NT2/D1 (cell line): ENCODE measurements around the gene BCDIN3D.

ENCODE experiments used
- DNase-seq: peaks from one replicate; pipeline ENCODE4 v3.0.0-alpha.2; 2011; ENCODE audit warnings: low read depth, low spot score
- H3K27me3 ChIP-seq: 2 replicates; pipeline ENCODE4 v1.6.0; 2011; ENCODE audit warnings: mild to moderate bottlenecking; ENCODE audit not compliant: insufficient read length, insufficient read depth
- H3K36me3 ChIP-seq: 2 replicates; pipeline ENCODE4 v1.6.1; 2011; ENCODE audit warnings: mild to moderate bottlenecking, low read length, mixed read lengths; ENCODE audit not compliant: insufficient read depth, insufficient read length
- H3K4me1 ChIP-seq: 2 replicates; pipeline ENCODE4 v1.5.1; 2011; ENCODE audit not compliant: insufficient read depth, insufficient read length
- H3K4me3 ChIP-seq: 2 replicates; pipeline ENCODE4 v1.5.1; 2011; ENCODE audit warnings: low read depth; ENCODE audit not compliant: insufficient read length
- H3K9ac ChIP-seq: 2 replicates; pipeline ENCODE4 v1.6.0; 2011; ENCODE audit warnings: low read depth; ENCODE audit not compliant: insufficient read length
- H3K9me3 ChIP-seq: 2 replicates; pipeline ENCODE4 v1.5.1; 2011; ENCODE audit warnings: mild to moderate bottlenecking, low read length; ENCODE audit not compliant: insufficient read depth
- SUZ12 ChIP-seq: IDR thresholded peaks from 2 replicates; pipeline ENCODE4 v1.6.1; 2011; ENCODE audit not compliant: insufficient read length, insufficient read depth; ENCODE audit errors: extremely low read depth
- YY1 ChIP-seq: IDR thresholded peaks from 2 replicates; pipeline ENCODE4 v1.6.1; 2011; ENCODE audit not compliant: insufficient read length, insufficient read depth
- ZNF274 ChIP-seq: IDR thresholded peaks from 2 replicates; pipeline ENCODE4 v1.6.1; 2011; ENCODE audit warnings: mild to moderate bottlenecking, low read depth, low read length

BCDIN3D gene

GRCh38 chr12:49870501-49871262 lies 27.8 kb upstream of the BCDIN3D start:
- Histone ChIP-seq H3K36me3 (no peaks in the 10 kb centered on the region), H3K9ac (no peak overlapping the region), H3K27me3 (peaks cover 6% of the 10 kb centered on the region), H3K4me1 (peaks cover 18% of the 10 kb centered on the region), H3K4me3 (no peak overlapping the region), H3K9me3 (no peaks in the 10 kb centered on the region)
- no peak for DNase-seq
- no peak for TF ChIP-seq SUZ12
- TF ChIP-seq YY1, result no peak
- TF ChIP-seq ZNF274, result no peak

DNA sequence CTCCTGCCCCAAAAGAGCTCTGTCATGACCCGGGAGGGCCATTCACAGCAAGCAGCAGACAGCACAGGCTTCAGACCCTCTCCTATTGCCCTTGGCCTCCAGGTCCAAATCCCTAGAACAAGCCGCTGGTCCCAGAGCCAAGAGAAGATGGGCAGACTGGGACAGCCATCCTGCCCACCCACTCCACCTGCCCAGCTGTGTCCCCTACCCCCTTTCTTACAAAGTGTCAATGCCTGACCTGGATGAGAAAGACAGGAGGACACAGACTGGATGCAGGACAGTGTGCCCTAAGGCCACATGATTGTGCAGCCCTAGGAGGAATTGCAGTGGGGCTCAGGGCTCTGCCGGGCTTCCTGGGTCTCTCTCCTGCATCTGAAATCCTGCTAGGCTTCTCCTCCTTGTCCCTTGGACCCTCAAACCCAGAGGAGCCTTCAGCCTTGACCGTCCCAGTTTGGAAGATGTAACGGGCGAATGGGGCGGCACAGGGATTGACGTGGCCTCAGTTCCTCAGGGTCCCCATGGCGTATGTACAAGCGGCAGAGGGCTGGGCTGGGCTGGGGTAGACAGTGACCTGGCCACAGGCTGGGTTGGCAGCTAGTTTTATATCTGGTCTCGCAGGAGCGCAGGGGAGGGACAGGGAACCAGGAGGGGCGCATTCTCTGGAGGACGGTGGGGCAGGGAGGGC lies 27.1 kb upstream of the BCDIN3D start:
- Histone ChIP-seq H3K9me3 (no peaks in the 10 kb centered on the region), H3K27me3 (peaks cover 10% of the 10 kb centered on the region), H3K9ac (no peak overlapping the region), H3K36me3 (no peaks in the 10 kb centered on the region), H3K4me1 (peaks cover 18% of the 10 kb centered on the region), H3K4me3 (no peak overlapping the region)
- no peak for TF ChIP-seq YY1
- no peak for TF ChIP-seq ZNF274
- no peak for TF ChIP-seq SUZ12
- no peak for DNase-seq

- TF ChIP-seq SUZ12, result no peak
- TF ChIP-seq YY1, result no peak
- TF ChIP-seq ZNF274, result no peak
- Histone ChIP-seq H3K27me3 (peaks cover 17% of the 10 kb centered on the region), H3K4me3 (no peak overlapping the region), H3K4me1 (peaks cover 15% of the 10 kb centered on the region), H3K36me3 (no peaks in the 10 kb centered on the region), H3K9me3 (no peaks in the 10 kb centered on the region), H3K9ac (peak overlapping the region; percentile 34)
- no peak for DNase-seq
Observed at GRCh38 chr12:49868952-49869815, 26.3 kb upstream of the BCDIN3D start.

DNA sequence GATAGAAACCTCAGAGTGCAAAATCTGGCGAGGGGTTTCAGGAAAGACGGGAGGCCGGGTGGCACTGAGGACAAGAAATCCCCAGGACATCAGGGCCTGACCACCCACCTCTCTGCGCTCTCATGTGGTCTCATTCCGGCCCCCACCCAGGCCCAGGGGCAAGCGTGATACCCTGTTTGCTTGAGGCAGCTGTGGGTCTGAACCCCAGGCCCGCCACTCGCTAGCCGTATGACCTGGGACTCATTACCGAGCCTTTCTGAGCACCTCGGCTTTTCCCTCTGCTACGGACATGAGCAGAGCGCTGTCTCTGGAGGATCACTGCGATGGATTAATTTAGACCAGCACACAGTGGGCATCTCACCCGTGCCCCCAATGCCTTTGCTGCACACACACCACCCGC lies 25.5 kb upstream of the BCDIN3D start:
- Histone ChIP-seq H3K9ac (no peak overlapping the region), H3K36me3 (no peaks in the 10 kb centered on the region), H3K4me3 (no peak overlapping the region), H3K27me3 (peaks cover 17% of the 10 kb centered on the region), H3K4me1 (peaks cover 12% of the 10 kb centered on the region), H3K9me3 (no peaks in the 10 kb centered on the region)
- no peak for DNase-seq
- TF ChIP-seq SUZ12 (no peak), ZNF274 (no peak)

- Histone ChIP-seq H3K4me3 (no peak overlapping the region), H3K9me3 (no peaks in the 10 kb centered on the region), H3K27me3 (peaks cover 17% of the 10 kb centered on the region), H3K9ac (no peak overlapping the region), H3K36me3 (no peaks in the 10 kb centered on the region), H3K4me1 (peaks cover 12% of the 10 kb centered on the region)
- DNase-seq, result no peak
- TF ChIP-seq ZNF274, result no peak
- TF ChIP-seq SUZ12, result no peak
Observed at GRCh38 chr12:49867570-49868341, 24.9 kb upstream of the BCDIN3D start.

GRCh38 chr12:49866859-49867569 lies 24.1 kb upstream of the BCDIN3D start:
- TF ChIP-seq YY1 (no peak), SUZ12 (no peak), ZNF274 (no peak)
- Histone ChIP-seq H3K4me3 (no peak overlapping the region), H3K27me3 (peaks cover 17% of the 10 kb centered on the region), H3K9me3 (no peaks in the 10 kb centered on the region), H3K4me1 (peaks cover 12% of the 10 kb centered on the region), H3K36me3 (no peaks in the 10 kb centered on the region), H3K9ac (no peak overlapping the region)
- peak; percentile 57 for DNase-seq
